ENCODE data around the gene MLKL.
"Not testable (repeated sequence)": the region's sequence is repeated elsewhere in the genome, so short reads cannot be mapped to it uniquely, and the experiment has no call there.

The MLKL gene

GRCh38 chr16:74699666-74700065, 996 bp downstream of the MLKL start:
- no peak for DNase-seq (ENCODE audit: low read depth)

- no peak for DNase-seq (ENCODE audit: low read depth)
Measured at GRCh38 chr16:74698222-74698621, 2.4 kb downstream of the MLKL start.

- no peak for DNase-seq (ENCODE audit: low read depth)
Measured at GRCh38 chr16:74695450-74696422, 4.9 kb downstream of the MLKL start.

GRCh38 chr16:74691093-74691855, 9.4 kb downstream of the MLKL start:
- DNase-seq (ENCODE audit: low read depth) = no peak

GRCh38 chr16:74682556-74682955, 18.1 kb downstream of the MLKL start:
- DNase-seq (ENCODE audit: low read depth) = no peak

- DNase-seq (ENCODE audit: low read depth) = no peak
Measured at GRCh38 chr16:74680681-74681080, 20.0 kb downstream of the MLKL start.

- DNase-seq (ENCODE audit: low read depth) = no peak
Measured at GRCh38 chr16:74679983-74680382, 20.7 kb downstream of the MLKL start.

- DNase-seq (ENCODE audit: low read depth) = no peak
Measured at GRCh38 chr16:74677868-74678267, 22.8 kb downstream of the MLKL start.

- DNase-seq (ENCODE audit: low read depth) = no peak
Measured at GRCh38 chr16:74673876-74674275, 26.8 kb downstream of the MLKL start.

GRCh38 chr16:74668877-74669276, 31.8 kb downstream of the MLKL start:
- DNase-seq (ENCODE audit: low read depth) = not testable (repeated sequence)

- peak; percentile 11 for DNase-seq (ENCODE audit: low read depth)
Measured at GRCh38 chr16:74667255-74667700, 33.4 kb downstream of the MLKL start.

GRCh38 chr16:74666425-74667254, 34.0 kb downstream of the MLKL start, which contains the start of gene RFWD3:
Gene RFWD3, minus strand, starts transcription at chr16:74666877. Its CDS starts 5,428 bp downstream, at chr16:74661449.
- peak; percentile 71 for DNase-seq (ENCODE audit: low read depth)

- no peak for DNase-seq (ENCODE audit: low read depth)
Measured at GRCh38 chr16:74666010-74666421, 34.6 kb downstream of the MLKL start.

- no peak for DNase-seq (ENCODE audit: low read depth)
Measured at GRCh38 chr16:74661064-74661463, 39.6 kb downstream of the MLKL start.

GRCh38 chr16:74660383-74660782, 40.3 kb downstream of the MLKL start:
- no peak for DNase-seq (ENCODE audit: low read depth)

- no peak for DNase-seq (ENCODE audit: low read depth)
Measured at GRCh38 chr16:74659041-74659440, 41.6 kb downstream of the MLKL start.

- DNase-seq (ENCODE audit: low read depth) = no peak
Measured at GRCh38 chr16:74657870-74658642, 42.6 kb downstream of the MLKL start.

- DNase-seq (ENCODE audit: low read depth) = no peak
Measured at GRCh38 chr16:74654536-74655050, 46.1 kb downstream of the MLKL start.

GRCh38 chr16:74652883-74653282, 47.8 kb downstream of the MLKL start:
- not testable (repeated sequence) for DNase-seq (ENCODE audit: low read depth)

GRCh38 chr16:74652249-74652648, 48.4 kb downstream of the MLKL start:
- DNase-seq (ENCODE audit: low read depth) = no peak

- DNase-seq (ENCODE audit: low read depth) = no peak
Measured at GRCh38 chr16:74651841-74652240, 48.8 kb downstream of the MLKL start.
